NCI-H345 treated with DMSO at 0.1 percent for 48 hours (cell line): ENCODE results near the gene ASPSCR1.

Experiments used
- DNase-seq: peaks from one replicate; lab custom pipeline; 2025; ENCODE audit not compliant: unreplicated experiment; lab: John Stamatoyannopoulos, UW

Gene ASPSCR1

DNA sequence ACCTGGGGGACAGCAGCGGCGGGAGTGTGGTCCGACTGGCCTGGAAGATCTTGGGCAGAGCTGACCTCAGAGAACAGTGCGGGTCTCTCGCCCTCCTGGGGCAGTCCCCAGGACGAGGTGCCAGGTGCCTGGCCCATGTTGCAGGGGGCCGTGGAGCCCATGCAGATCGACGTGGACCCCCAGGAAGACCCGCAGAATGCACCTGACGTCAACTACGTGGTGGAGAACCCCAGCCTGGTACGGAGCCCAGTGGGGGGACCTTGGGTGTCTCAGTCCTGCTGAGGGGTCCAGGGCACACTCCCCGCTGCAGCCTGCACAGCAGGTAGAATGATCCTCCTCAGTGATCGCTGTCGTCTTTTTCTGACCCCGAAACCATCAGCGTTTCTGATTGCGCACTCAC is 75.7 kb downstream of the ASPSCR1 start:
- no peak for DNase-seq

DNA sequence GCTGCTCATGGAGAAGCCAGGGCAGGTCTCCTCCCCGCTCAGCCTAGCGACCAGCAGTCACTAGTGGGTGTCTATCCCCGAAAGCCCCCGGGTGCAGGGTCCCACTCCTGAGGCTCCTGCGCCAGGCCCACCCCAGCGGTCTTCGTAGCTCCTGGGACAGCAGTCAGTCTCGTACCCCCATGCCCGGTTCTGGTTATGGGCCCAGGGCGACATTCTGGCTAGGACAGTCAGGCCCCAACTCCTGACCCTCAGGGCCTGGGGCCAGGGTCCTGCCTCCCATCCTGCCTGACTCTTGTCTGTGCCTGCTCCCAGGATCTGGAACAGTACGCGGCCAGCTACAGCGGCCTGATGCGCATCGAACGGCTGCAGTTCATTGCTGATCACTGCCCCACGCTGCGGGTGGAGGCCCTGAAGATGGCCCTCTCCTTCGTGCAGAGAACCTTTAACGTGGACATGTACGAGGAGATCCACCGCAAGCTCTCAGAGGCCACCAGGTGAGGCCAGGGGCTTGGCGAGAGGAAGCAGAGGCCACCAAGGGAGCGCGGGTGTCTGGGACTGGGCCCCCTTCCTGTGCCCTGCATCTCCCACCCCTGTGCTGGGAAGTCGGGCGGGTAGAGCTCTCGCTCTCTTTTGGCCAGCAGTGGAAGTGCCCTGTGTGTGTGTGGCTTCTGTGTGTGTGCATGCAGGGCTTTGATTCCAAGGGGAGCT is 76.3 kb downstream of the ASPSCR1 start:
- DNase-seq, result no peak

DNA sequence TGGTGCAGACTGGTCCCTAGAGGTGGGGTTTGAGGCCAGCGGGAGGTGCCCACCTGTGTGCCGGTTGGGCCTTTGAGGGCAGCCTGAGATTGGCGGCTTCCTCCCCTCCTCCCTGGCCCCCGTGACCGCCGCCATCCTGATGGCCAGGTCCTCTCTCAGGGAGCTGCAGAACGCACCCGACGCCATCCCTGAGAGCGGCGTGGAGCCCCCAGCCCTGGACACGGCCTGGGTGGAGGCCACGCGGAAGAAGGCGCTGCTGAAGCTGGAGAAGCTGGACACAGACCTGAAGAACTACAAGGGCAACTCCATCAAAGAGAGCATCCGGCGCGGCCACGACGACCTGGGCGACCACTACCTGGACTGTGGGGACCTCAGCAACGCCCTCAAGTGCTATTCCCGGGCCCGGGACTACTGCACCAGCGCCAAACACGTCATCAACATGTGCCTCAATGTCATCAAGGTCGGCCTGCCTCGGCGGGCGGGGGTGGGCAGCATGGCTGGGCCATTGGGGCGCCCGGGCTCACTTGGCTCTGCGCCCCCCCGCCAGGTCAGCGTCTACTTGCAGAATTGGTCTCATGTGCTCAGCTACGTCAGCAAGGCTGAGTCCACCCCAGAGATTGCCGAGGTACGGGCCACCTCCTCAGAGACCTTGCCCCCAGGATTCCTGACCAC is 77.1 kb downstream of the ASPSCR1 start:
- no peak for DNase-seq

GRCh38 chr17:82055023-82055964 is 77.9 kb downstream of the ASPSCR1 start:
- no peak for DNase-seq

GRCh38 chr17:82055965-82056728 is 78.7 kb downstream of the ASPSCR1 start:
- DNase-seq, result no peak

- DNase-seq, result no peak
Measured at GRCh38 chr17:82056729-82057621, 79.5 kb downstream of the ASPSCR1 start.

GRCh38 chr17:82058230-82058854 is 80.9 kb downstream of the ASPSCR1 start:
- no peak for DNase-seq

- DNase-seq, result no peak
Measured at GRCh38 chr17:82058855-82059249, 81.4 kb downstream of the ASPSCR1 start.

GRCh38 chr17:82059272-82060000 is 82.0 kb downstream of the ASPSCR1 start:
- no peak for DNase-seq

GRCh38 chr17:82060001-82060380 is 82.6 kb downstream of the ASPSCR1 start:
- no peak for DNase-seq

DNA sequence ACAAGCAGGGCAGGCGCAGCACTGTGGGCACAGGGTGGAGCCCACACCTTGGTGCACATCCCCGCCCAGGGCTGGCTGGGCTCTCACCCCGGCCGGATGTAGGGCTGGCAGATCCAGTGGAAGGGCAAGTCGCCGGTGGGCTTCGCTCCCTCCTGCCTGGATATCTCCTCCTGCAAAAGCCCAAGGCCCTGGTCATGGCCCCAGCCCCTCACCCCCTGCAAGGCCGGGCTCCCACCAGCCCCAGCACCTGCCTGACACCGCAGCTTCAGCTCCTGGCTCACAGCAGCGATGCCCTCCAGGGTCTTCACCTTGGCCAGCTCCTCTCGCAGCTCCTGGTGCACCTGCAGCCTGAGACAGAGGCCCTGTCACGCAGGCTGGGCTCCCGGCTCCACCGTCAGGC is 83.2 kb downstream of the ASPSCR1 start:
- no peak for DNase-seq

- DNase-seq, result no peak
Measured at GRCh38 chr17:82061047-82061925, 83.9 kb downstream of the ASPSCR1 start.

- DNase-seq, result no peak
Measured at GRCh38 chr17:82062076-82062983, 84.9 kb downstream of the ASPSCR1 start.

DNA sequence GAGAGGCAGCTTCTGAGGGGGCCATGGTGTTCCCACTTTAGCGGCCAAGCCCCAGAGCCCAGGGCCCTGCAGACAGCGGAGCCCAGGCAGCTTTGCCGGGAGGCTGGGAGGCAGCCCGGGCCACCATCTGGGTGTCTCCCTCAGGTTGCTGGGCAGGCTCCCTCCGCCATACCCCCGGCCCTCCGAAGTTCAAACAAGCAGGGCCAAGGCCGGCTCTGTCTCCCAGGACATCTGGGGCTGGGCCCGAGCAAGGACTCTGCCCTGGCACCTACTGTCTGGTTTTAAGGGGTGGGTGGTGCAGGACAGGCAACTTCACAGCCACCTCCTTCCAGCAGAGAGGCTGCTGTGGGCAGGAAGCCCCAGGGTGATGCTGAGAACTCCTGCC is 85.5 kb downstream of the ASPSCR1 start:
- DNase-seq, result no peak

- DNase-seq, result no peak
Measured at GRCh38 chr17:82063424-82064415, 86.3 kb downstream of the ASPSCR1 start.
